Measurements from ENCODE around the gene ERN2. TPM values are rescaled to one million over a fixed set of nuclear protein-coding genes. Genes with fewer than 3 reads are reported as not detected.

The ERN2 gene
- polyA plus RNA-seq, 3 donors, result not detected

DNA sequence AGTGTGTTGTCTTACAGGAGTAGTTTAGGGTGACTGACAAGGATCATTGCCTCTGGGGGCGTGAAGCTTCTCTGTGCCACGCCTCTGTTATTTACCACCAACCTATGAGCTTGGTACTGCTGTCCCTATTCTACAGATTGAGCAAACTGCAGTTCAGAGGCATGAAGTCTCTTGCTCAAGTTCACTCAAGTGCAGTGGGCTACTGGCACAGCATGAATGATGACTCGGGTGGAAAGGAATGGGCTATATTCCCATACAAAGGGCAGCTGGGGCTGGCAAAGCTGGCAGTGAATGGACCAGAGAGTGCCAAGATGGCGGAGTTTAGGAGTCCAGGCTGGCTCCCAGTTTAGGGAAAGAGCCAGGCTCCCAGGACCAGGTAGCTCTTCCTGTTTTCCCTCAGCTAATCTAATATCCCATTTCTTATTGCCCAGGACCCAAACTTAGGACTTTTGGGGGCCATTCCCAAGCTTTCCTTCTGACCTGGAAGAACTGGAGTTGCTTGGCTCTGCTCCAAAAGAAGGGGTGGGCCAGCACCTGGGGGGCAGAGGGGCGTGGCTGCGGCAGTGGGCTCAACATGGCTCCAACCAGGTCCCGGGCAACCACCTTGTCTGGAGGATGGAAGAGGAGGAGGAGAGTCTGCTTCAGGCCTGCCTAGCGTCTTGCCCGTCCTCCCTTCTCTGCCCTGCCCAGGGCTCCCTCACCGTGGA lies 21.4 kb downstream of the ERN2 start:
- Histone ChIP-seq H3K4me2 (replicated peaks; ENCODE audit: extremely low read depth, low read length, poor library complexity, severe bottlenecking) (no peak overlapping the region), H3K9me3 (replicated peaks in 1 of 2; ENCODE audit: control insufficient read depth in 1 of 2, insufficient read depth in 1 of 2, low read length in 2 of 2) (no peaks in the 10 kb centered on the region), H3K36me3 (replicated peaks in 1 of 2; ENCODE audit: control insufficient read depth in 1 of 2, insufficient read depth in 2 of 2, low read length in 2 of 2) (peaks cover 48 to 63% of the 10 kb centered on the region in 2 donors), H3K27me3 (ENCODE audit: control insufficient read depth in 2 of 2, insufficient read depth in 2 of 2, low read length in 2 of 2) (no peaks in the 10 kb centered on the region), H3K9ac (ENCODE audit: insufficient read depth, low read length, poor library complexity, severe bottlenecking) (no peak overlapping the region), H3K4me1 (ENCODE audit: control insufficient read depth in 1 of 2, insufficient read depth in 2 of 2, low read length in 2 of 2) (peaks cover 5 to 8% of the 10 kb centered on the region in 2 donors), H2AFZ (ENCODE audit: insufficient read depth, low read depth, low read length, poor library complexity, severe bottlenecking) (no peak overlapping the region), H3K4me3 (replicated peaks in 1 of 3; ENCODE audit: low read depth in 2 of 3, low read length in 3 of 3) (no peak overlapping the region), H3K27ac (ENCODE audit: low read depth in 1 of 2, low read length in 2 of 2) (no peak overlapping the region), H4K20me1 (ENCODE audit: insufficient read depth, low read length) (no peaks in the 10 kb centered on the region), H3K79me2 (ENCODE audit: insufficient read depth, low read length) (peaks cover 6% of the 10 kb centered on the region)
- Mint-ChIP-seq H3K27ac (peak overlapping the region in 3 of 7 donors; percentile 28 to 63 (median 35)), H3K36me3 (peaks cover 57 to 64% of the 10 kb centered on the region in 2 donors), H3K27me3 (ENCODE audit: low read depth in 3 of 3) (peaks cover 4 to 10% (median 6%) of the 10 kb centered on the region in 3 donors), H3K9me3 (no peaks in the 10 kb centered on the region), H3K4me3 (no peak overlapping the region), H3K4me1 (peaks cover 12% of the 10 kb centered on the region)
- TF ChIP-seq, protein P1, sequence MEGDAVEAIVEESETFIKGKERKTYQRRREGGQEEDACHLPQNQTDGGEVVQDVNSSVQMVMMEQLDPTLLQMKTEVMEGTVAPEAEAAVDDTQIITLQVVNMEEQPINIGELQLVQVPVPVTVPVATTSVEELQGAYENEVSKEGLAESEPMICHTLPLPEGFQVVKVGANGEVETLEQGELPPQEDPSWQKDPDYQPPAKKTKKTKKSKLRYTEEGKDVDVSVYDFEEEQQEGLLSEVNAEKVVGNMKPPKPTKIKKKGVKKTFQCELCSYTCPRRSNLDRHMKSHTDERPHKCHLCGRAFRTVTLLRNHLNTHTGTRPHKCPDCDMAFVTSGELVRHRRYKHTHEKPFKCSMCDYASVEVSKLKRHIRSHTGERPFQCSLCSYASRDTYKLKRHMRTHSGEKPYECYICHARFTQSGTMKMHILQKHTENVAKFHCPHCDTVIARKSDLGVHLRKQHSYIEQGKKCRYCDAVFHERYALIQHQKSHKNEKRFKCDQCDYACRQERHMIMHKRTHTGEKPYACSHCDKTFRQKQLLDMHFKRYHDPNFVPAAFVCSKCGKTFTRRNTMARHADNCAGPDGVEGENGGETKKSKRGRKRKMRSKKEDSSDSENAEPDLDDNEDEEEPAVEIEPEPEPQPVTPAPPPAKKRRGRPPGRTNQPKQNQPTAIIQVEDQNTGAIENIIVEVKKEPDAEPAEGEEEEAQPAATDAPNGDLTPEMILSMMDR (IDR thresholded peaks at IDR 0.05), result no peak
- no peak for DNase-seq
- WGBS (ENCODE audit: insufficient coverage), result 100% methylated on average over 5 of the region's 10 CpGs
- intact Hi-C loops (cut with micrococcal nuclease), result no loop called here

DNA sequence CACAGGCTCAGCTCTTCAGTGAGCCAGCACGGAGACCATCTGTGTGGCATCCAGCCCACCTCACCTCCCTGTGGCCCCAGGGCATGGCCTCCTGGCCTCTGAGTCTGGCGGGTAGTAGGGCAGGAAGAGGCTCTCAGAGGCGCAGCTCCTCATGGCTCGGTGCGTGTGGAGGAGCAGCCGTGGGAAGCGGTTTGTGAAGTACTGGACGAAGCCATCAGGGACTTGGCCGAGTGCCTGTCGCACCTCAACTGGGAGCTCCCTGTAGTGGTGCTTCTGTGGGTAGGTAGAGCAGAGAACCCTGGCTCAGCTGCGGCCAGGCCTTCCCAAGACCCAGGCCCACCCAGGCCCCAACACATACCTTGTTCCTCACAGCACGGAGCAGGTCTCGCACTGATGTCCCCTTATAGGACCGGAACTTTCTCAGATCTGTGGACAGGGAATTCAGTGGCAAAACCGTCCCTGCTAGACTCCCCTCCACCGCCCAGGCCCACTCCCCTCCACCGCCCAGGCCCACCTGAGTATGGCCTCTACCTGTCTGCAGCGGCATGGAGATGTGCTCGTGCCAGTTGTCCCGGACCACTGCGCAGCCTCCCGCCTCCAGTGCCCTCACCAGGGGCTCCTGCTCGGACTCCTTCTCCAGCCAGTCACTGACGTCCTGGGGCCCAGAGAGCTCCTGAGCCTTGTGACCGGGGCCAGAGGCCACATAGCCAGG lies 22.1 kb downstream of the ERN2 start:
- 97% methylated on average over 19 of the region's 25 CpGs for WGBS (ENCODE audit: insufficient coverage)
- H3K36me3 ChIP-seq (replicated peaks in 1 of 2; ENCODE audit: control insufficient read depth in 1 of 2, insufficient read depth in 2 of 2, low read length in 2 of 2), result peaks cover 52 to 69% of the 10 kb centered on the region in 2 donors
- H3K4me3 Mint-ChIP-seq, result no peak overlapping the region
- intact Hi-C loops (cut with micrococcal nuclease), result no loop called here
- no peak overlapping the region for H3K4me3 ChIP-seq (replicated peaks in 1 of 3; ENCODE audit: low read depth in 2 of 3, low read length in 3 of 3)
- H2AFZ ChIP-seq (ENCODE audit: insufficient read depth, low read depth, low read length, poor library complexity, severe bottlenecking), result no peak overlapping the region
- peak overlapping the region in 1 of 7 donors; percentile 54 for H3K27ac Mint-ChIP-seq
- DNase-seq, result no peak
- H3K79me2 ChIP-seq (ENCODE audit: insufficient read depth, low read length), result peaks cover 12% of the 10 kb centered on the region
- peaks cover 12% of the 10 kb centered on the region for H3K4me1 Mint-ChIP-seq
- H3K36me3 Mint-ChIP-seq, result peaks cover 61 to 70% of the 10 kb centered on the region in 2 donors
- H3K27me3 Mint-ChIP-seq (ENCODE audit: low read depth in 3 of 3), result peaks cover 6 to 10% (median 6%) of the 10 kb centered on the region in 3 donors
- peaks cover 5 to 8% of the 10 kb centered on the region in 2 donors for H3K4me1 ChIP-seq (ENCODE audit: control insufficient read depth in 1 of 2, insufficient read depth in 2 of 2, low read length in 2 of 2)
- no peaks in the 10 kb centered on the region for H3K27me3 ChIP-seq (ENCODE audit: control insufficient read depth in 2 of 2, insufficient read depth in 2 of 2, low read length in 2 of 2)
- TF ChIP-seq, protein P1 (IDR thresholded peaks at IDR 0.05), result no peak
- no peak overlapping the region for H3K27ac ChIP-seq (ENCODE audit: low read depth in 1 of 2, low read length in 2 of 2)
- H4K20me1 ChIP-seq (ENCODE audit: insufficient read depth, low read length), result no peaks in the 10 kb centered on the region
- no peak overlapping the region for H3K4me2 ChIP-seq (replicated peaks; ENCODE audit: extremely low read depth, low read length, poor library complexity, severe bottlenecking)
- H3K9me3 ChIP-seq (replicated peaks in 1 of 2; ENCODE audit: control insufficient read depth in 1 of 2, insufficient read depth in 1 of 2, low read length in 2 of 2), result no peaks in the 10 kb centered on the region
- no peaks in the 10 kb centered on the region for H3K9me3 Mint-ChIP-seq
- no peak overlapping the region for H3K9ac ChIP-seq (ENCODE audit: insufficient read depth, low read length, poor library complexity, severe bottlenecking)
